Mammary epithelial cell (primary cell): Measurements from ENCODE around the gene GNB4.

ENCODE experiments used
- EZH2 ChIP-seq: IDR thresholded peaks from 2 replicates; pipeline ENCODE4 v1.6.1; 2012; ENCODE audit warnings: low read length, inconsistent platforms, borderline replicate concordance
- TF ChIP-seq, protein P1 (sequence below), 2 donors: IDR thresholded peaks in 1 of 2; conservative IDR thresholded peaks in 1 of 2; 2 replicates each; pipeline ENCODE4 v1.5.1; 2011 to 2012; ENCODE audit warnings: inconsistent platforms in 2 of 2, low read length in 2 of 2, mild to moderate bottlenecking in 2 of 2, control low read depth in 1 of 2, low read depth in 1 of 2; ENCODE audit not compliant: insufficient read depth in 1 of 2; ENCODE audit errors: extremely low read depth in 1 of 2

DNA sequence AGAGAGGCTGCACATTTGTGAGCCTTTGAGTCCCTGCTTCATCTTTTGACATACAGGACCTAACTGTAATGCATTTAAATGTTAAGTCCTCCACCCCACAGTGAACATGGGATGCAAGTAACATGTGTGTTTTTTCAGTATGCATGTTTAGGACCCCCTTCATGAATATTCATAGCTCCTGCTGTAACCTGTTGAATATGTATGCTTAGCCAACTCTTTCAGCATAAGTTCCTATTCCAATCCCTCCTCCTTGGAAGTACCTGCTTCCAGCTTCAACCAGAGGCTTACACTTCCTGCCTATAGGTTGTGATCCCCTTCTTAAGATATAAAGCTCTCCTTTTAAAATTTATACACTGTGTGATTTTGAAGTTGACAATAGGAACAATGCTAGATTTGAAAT lies 36.9 kb upstream of the GNB4 start:
- TF ChIP-seq, protein P1, sequence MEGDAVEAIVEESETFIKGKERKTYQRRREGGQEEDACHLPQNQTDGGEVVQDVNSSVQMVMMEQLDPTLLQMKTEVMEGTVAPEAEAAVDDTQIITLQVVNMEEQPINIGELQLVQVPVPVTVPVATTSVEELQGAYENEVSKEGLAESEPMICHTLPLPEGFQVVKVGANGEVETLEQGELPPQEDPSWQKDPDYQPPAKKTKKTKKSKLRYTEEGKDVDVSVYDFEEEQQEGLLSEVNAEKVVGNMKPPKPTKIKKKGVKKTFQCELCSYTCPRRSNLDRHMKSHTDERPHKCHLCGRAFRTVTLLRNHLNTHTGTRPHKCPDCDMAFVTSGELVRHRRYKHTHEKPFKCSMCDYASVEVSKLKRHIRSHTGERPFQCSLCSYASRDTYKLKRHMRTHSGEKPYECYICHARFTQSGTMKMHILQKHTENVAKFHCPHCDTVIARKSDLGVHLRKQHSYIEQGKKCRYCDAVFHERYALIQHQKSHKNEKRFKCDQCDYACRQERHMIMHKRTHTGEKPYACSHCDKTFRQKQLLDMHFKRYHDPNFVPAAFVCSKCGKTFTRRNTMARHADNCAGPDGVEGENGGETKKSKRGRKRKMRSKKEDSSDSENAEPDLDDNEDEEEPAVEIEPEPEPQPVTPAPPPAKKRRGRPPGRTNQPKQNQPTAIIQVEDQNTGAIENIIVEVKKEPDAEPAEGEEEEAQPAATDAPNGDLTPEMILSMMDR (conservative IDR thresholded peaks at IDR 0.05 in 1 of 2, IDR thresholded peaks at IDR 0.05 in 1 of 2; ENCODE audit: extremely low read depth in 1 of 2, insufficient read depth in 1 of 2, low read depth in 1 of 2, low read length in 2 of 2): no peak
- TF ChIP-seq EZH2: no peak
